H9 (cell line): ENCODE data around the gene ZNF628. TPM values are rescaled to one million over a fixed set of nuclear protein-coding genes. Genes with fewer than 3 reads are reported as not detected.

Experiments used
- DNase-seq: peaks from one replicate; pipeline ENCODE4 v3.0.0-alpha.2; 2017
- H2AFZ ChIP-seq: one replicate; pipeline ENCODE4 v1.6.1; 2013; ENCODE audit warnings: mild to moderate bottlenecking, low read length, control low read depth, moderate library complexity
- H2AK5ac ChIP-seq: 2 replicates; pipeline ENCODE4 v1.6.1; 2013; ENCODE audit warnings: low read length, control low read depth, mixed read lengths; ENCODE audit not compliant: insufficient read length
- H2BK120ac ChIP-seq: one replicate; pipeline ENCODE4 v1.6.1; 2013; ENCODE audit warnings: low read depth, mild to moderate bottlenecking, low read length, control low read depth, inconsistent platforms; ENCODE audit not compliant: poor library complexity, severe bottlenecking
- H2BK12ac ChIP-seq: 2 replicates; pipeline ENCODE4 v1.6.1; 2013; ENCODE audit warnings: low read length, control low read depth, mixed read lengths, low read depth; ENCODE audit not compliant: insufficient read length
- H2BK15ac ChIP-seq: 2 replicates; pipeline ENCODE4 v1.6.1; 2013; ENCODE audit warnings: low read depth, low read length, control low read depth
- H2BK20ac ChIP-seq: one replicate; pipeline ENCODE4 v1.6.1; 2013; ENCODE audit warnings: low read depth, mild to moderate bottlenecking, low read length, control low read depth, inconsistent platforms; ENCODE audit not compliant: poor library complexity, severe bottlenecking
- H2BK5ac ChIP-seq: 2 replicates; pipeline ENCODE4 v1.6.1; 2013; ENCODE audit warnings: low read length, control low read depth, mixed read lengths; ENCODE audit not compliant: insufficient read length
- H3K14ac ChIP-seq: 2 replicates; pipeline ENCODE4 v1.6.1; 2013; ENCODE audit warnings: low read length, control low read depth; ENCODE audit not compliant: insufficient read depth
- H3K18ac ChIP-seq: 2 replicates; pipeline ENCODE4 v1.6.1; 2013; ENCODE audit warnings: low read depth, mild to moderate bottlenecking, mixed read lengths, low read length, control low read depth; ENCODE audit not compliant: insufficient read length
- H3K23ac ChIP-seq: 2 replicates; pipeline ENCODE4 v1.6.1; 2013; ENCODE audit warnings: low read length, control low read depth, mixed read lengths, low read depth; ENCODE audit not compliant: insufficient read length
- H3K23me2 ChIP-seq: 2 replicates; pipeline ENCODE4 v1.6.1; 2013; ENCODE audit warnings: low read depth, mild to moderate bottlenecking, mixed read lengths, low read length, control low read depth; ENCODE audit not compliant: insufficient read length, poor library complexity, severe bottlenecking
- H3K27ac ChIP-seq: 2 replicates; pipeline ENCODE4 v1.5.1; 2013; ENCODE audit warnings: low read length, control low read depth, mixed read lengths, low read depth; ENCODE audit not compliant: insufficient read length
- H3K27me3 ChIP-seq: 2 replicates; pipeline ENCODE4 v1.6.1; 2013; ENCODE audit warnings: low read length, control low read depth, inconsistent platforms; ENCODE audit not compliant: insufficient read depth
- H3K4ac ChIP-seq: 2 replicates; pipeline ENCODE4 v1.6.1; 2013; ENCODE audit warnings: low read depth, mild to moderate bottlenecking, control low read depth, inconsistent platforms, low read length, moderate library complexity
- H3K4me1 ChIP-seq: 2 replicates; pipeline ENCODE4 v1.6.1; 2013; ENCODE audit warnings: low read length, control low read depth, inconsistent platforms; ENCODE audit not compliant: insufficient read depth
- H3K4me2 ChIP-seq: 2 replicates; pipeline ENCODE4 v1.6.1; 2013; ENCODE audit warnings: low read length, control low read depth, mixed read lengths; ENCODE audit not compliant: insufficient read length, insufficient read depth
- H3K56ac ChIP-seq: 2 replicates; pipeline ENCODE4 v1.6.1; 2013; ENCODE audit warnings: low read depth, mild to moderate bottlenecking, mixed read lengths, low read length, control low read depth; ENCODE audit not compliant: insufficient read length
- H3K79me1 ChIP-seq: 2 replicates; pipeline ENCODE4 v1.6.1; 2013; ENCODE audit warnings: low read depth, mild to moderate bottlenecking, moderate library complexity, low read length, control low read depth, inconsistent platforms; ENCODE audit not compliant: insufficient read depth, poor library complexity, severe bottlenecking
- H3K79me2 ChIP-seq: 2 replicates; pipeline ENCODE4 v1.6.1; 2013; ENCODE audit warnings: low read length, control low read depth, inconsistent platforms; ENCODE audit not compliant: insufficient read depth
- H3K9ac ChIP-seq: 2 replicates; pipeline ENCODE4 v1.6.1; 2013; ENCODE audit warnings: low read length, control low read depth, mixed read lengths; ENCODE audit not compliant: insufficient read length; ENCODE audit errors: extremely low read depth
- H3K9me3 ChIP-seq: one replicate; pipeline ENCODE4 v1.6.1; 2013; ENCODE audit warnings: low read depth, low read length, inconsistent platforms; ENCODE audit not compliant: control insufficient read depth
- H3T11ph ChIP-seq: one replicate; pipeline ENCODE4 v1.6.1; 2013; ENCODE audit warnings: mild to moderate bottlenecking, low read length, control low read depth, inconsistent platforms
- H4K20me1 ChIP-seq: one replicate; pipeline ENCODE4 v1.6.1; 2013; ENCODE audit not compliant: control insufficient read depth, insufficient read length, insufficient read depth
- H4K5ac ChIP-seq: 2 replicates; pipeline ENCODE4 v1.6.1; 2013; ENCODE audit warnings: low read depth, mild to moderate bottlenecking, mixed read lengths, low read length, control low read depth; ENCODE audit not compliant: insufficient read length
- H4K8ac ChIP-seq: replicated peaks from 2 replicates; pipeline ENCODE4 v1.6.1; 2013; ENCODE audit warnings: low read length, control low read depth, mixed read lengths, low read depth; ENCODE audit not compliant: insufficient read length
- H4K91ac ChIP-seq: 2 replicates; pipeline ENCODE4 v1.6.1; 2013; ENCODE audit warnings: low read depth, mild to moderate bottlenecking, moderate library complexity, mixed read lengths, low read length, control low read depth; ENCODE audit not compliant: insufficient read length
- H3K27ac Mint-ChIP-seq, 3 experiments: 2 replicates in 2 of 3; 3 replicates in 1 of 3; pipeline ENCODE4 v1.8.0; 2020 to 2021; ENCODE audit warnings: mixed read lengths in 3 of 3, mild to moderate bottlenecking in 1 of 3, moderate library complexity in 1 of 3
- H3K27me3 Mint-ChIP-seq: 2 replicates; pipeline ENCODE4 v1.8.0; 2021; ENCODE audit warnings: low read depth, mild to moderate bottlenecking, moderate library complexity, mixed read lengths
- H3K36me3 Mint-ChIP-seq, 3 experiments: 2 replicates in 2 of 3; 3 replicates in 1 of 3; pipeline ENCODE4 v1.8.0; 2020 to 2021; ENCODE audit warnings: low read depth in 3 of 3, mixed read lengths in 3 of 3; ENCODE audit not compliant: insufficient read depth in 1 of 3
- H3K4me1 Mint-ChIP-seq, 2 experiments: 2 replicates each; pipeline ENCODE4 v1.8.0; 2020; ENCODE audit warnings: mixed read lengths in 2 of 2
- H3K4me3 Mint-ChIP-seq, 2 experiments: 2 replicates in 1 of 2; 3 replicates in 1 of 2; pipeline ENCODE4 v1.8.0; 2020 to 2021; ENCODE audit warnings: mild to moderate bottlenecking in 2 of 2, mixed read lengths in 2 of 2, moderate library complexity in 1 of 2
- H3K9me3 Mint-ChIP-seq, 2 experiments: 2 replicates in 1 of 2; 3 replicates in 1 of 2; pipeline ENCODE4 v1.8.0; 2020; ENCODE audit warnings: mild to moderate bottlenecking in 2 of 2, mixed read lengths in 2 of 2, moderate library complexity in 1 of 2
- CTCF ChIP-seq: fragments of 200-600 bp; sonication (generic); conservative IDR thresholded peaks from 3 replicates; pipeline ENCODE4 v1.8.0; 2021; ENCODE audit warnings: antibody characterized with exemption, mild to moderate bottlenecking
- WGBS: extraction: QIAGEN DNeasy Blood & Tissue Kit; methylation state at CpG from one replicate; pipeline ENCODE4 v1.1.7; 2013; ENCODE audit warnings: missing lambda C conversion rate, low lambda C conversion rate, mixed read lengths; ENCODE audit not compliant: insufficient read length; ENCODE audit errors: extremely low coverage; 5-methylcytosine and 5-hydroxymethylcytosine counted together
- total RNA-seq: library from RNA; stranded (reverse); gene quantifications from 2 replicates; pipeline ENCODE4 v1.2.1, GENCODE V29; 2021

Gene ZNF628
- total RNA-seq, 1 experiment from 2014 or later, result 16.6 TPM

GRCh38 chr19:55482967-55483705 is 6.7 kb downstream of the ZNF628 start:
- Histone ChIP-seq H3K9me3 (no peaks in the 10 kb centered on the region), H2BK20ac (no peak overlapping the region), H2BK15ac (no peak overlapping the region), H3K4me1 (peaks cover 3% of the 10 kb centered on the region), H2BK120ac (no peak overlapping the region), H3K56ac (no peak overlapping the region), H2BK12ac (no peak overlapping the region), H3K14ac (no peak overlapping the region), H3K79me1 (no peaks in the 10 kb centered on the region), H4K91ac (no peak overlapping the region), H4K8ac (no peak overlapping the region), H3K9ac (no peak overlapping the region), H4K5ac (no peak overlapping the region), H3K79me2 (no peaks in the 10 kb centered on the region), H3K18ac (no peak overlapping the region), H3K23me2 (peaks cover 4% of the 10 kb centered on the region), H3K27ac (no peak overlapping the region), H3K4ac (no peak overlapping the region), H2AK5ac (no peak overlapping the region), H2BK5ac (no peak overlapping the region), H4K20me1 (no peaks in the 10 kb centered on the region), H3K23ac (no peak overlapping the region), H3K4me2 (no peak overlapping the region), H3K27me3 (no peaks in the 10 kb centered on the region), H3T11ph (no peak overlapping the region), H2AFZ (no peak overlapping the region)
- Mint-ChIP-seq H3K9me3 (no peaks in the 10 kb centered on the region), H3K4me1 (peaks cover 15 to 42% of the 10 kb centered on the region in 2 experiments), H3K27ac (no peak overlapping the region), H3K4me3 (no peak overlapping the region; a peak in 1 of 5 replicates), H3K36me3 (peaks cover 2 to 19% (median 8%) of the 10 kb centered on the region in 3 experiments; a peak in 5 of 7 replicates), H3K27me3 (no peaks in the 10 kb centered on the region; the same call in 1 of the 2 replicates)
- no peak for DNase-seq
- no CpG with 5 or more reads among the region's 47 CpGs for WGBS
- no peak for TF ChIP-seq CTCF
